RWPE2 (cell line): ENCODE results near the gene OLA1.
A peak's percentile ranks its signal among the peaks of the same experiment; 100 is the strongest.

Experiments
- ATAC-seq: fragments of 200-7000 bp; cut with Tn5 transposase; 3 replicates; pipeline ENCODE4 v1.9.1; 2021; ENCODE audit warnings: low read depth
- DNase-seq: peaks from one replicate; pipeline ENCODE4 v3.0.0-alpha.2; 2020; ENCODE audit warnings: low spot score
- H3K27ac ChIP-seq: fragments of 450-650 bp; 2 replicates; pipeline ENCODE4 v1.5.1; 2017; ENCODE audit warnings: mild to moderate bottlenecking; ENCODE audit not compliant: poor library complexity, severe bottlenecking
- H3K27me3 ChIP-seq: fragments of 250-450 bp; sonication (Bioruptor Pico); 2 replicates; pipeline ENCODE4 v1.5.1; 2021; ENCODE audit warnings: mild to moderate bottlenecking, moderate library complexity; ENCODE audit not compliant: insufficient read depth, poor library complexity, severe bottlenecking
- H3K36me3 ChIP-seq: fragments of 250-450 bp; sonication (Bioruptor Pico); 2 replicates; pipeline ENCODE4 v1.5.1; 2020; ENCODE audit warnings: low read depth, mild to moderate bottlenecking, moderate library complexity
- H3K4me1 ChIP-seq: fragments of 250-450 bp; sonication (Bioruptor Pico); 2 replicates; pipeline ENCODE4 v1.5.1; 2021; ENCODE audit warnings: mild to moderate bottlenecking, moderate library complexity; ENCODE audit not compliant: insufficient read depth, poor library complexity, severe bottlenecking
- H3K4me3 ChIP-seq: fragments of 250-450 bp; sonication (Bioruptor Pico); 2 replicates; pipeline ENCODE4 v1.5.1; 2021; ENCODE audit warnings: mild to moderate bottlenecking, moderate library complexity; ENCODE audit not compliant: severe bottlenecking
- H3K9me3 ChIP-seq: fragments of 250-450 bp; sonication (Bioruptor Pico); 2 replicates; pipeline ENCODE4 v1.5.1; 2021; ENCODE audit warnings: mild to moderate bottlenecking, moderate library complexity; ENCODE audit not compliant: severe bottlenecking
- TF ChIP-seq, protein P1 (sequence below): fragments of 450-650 bp; IDR thresholded peaks from one replicate; pipeline ENCODE4 v1.5.1; 2017; ENCODE audit warnings: mild to moderate bottlenecking, moderate library complexity; ENCODE audit not compliant: poor library complexity, severe bottlenecking

The OLA1 gene

GRCh38 chr2:174158003-174158402 lies 90.3 kb downstream of the OLA1 start:
- TF ChIP-seq, protein P1, sequence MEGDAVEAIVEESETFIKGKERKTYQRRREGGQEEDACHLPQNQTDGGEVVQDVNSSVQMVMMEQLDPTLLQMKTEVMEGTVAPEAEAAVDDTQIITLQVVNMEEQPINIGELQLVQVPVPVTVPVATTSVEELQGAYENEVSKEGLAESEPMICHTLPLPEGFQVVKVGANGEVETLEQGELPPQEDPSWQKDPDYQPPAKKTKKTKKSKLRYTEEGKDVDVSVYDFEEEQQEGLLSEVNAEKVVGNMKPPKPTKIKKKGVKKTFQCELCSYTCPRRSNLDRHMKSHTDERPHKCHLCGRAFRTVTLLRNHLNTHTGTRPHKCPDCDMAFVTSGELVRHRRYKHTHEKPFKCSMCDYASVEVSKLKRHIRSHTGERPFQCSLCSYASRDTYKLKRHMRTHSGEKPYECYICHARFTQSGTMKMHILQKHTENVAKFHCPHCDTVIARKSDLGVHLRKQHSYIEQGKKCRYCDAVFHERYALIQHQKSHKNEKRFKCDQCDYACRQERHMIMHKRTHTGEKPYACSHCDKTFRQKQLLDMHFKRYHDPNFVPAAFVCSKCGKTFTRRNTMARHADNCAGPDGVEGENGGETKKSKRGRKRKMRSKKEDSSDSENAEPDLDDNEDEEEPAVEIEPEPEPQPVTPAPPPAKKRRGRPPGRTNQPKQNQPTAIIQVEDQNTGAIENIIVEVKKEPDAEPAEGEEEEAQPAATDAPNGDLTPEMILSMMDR = peak; percentile 67
- Histone ChIP-seq H3K27me3 (no peaks in the 10 kb centered on the region), H3K4me1 (peaks cover 39% of the 10 kb centered on the region), H3K4me3 (no peak overlapping the region), H3K9me3 (peaks cover 6% of the 10 kb centered on the region), H3K36me3 (no peaks in the 10 kb centered on the region), H3K27ac (peak overlapping the region; percentile 25)
- DNase-seq = no peak
- no peak for ATAC-seq

DNA sequence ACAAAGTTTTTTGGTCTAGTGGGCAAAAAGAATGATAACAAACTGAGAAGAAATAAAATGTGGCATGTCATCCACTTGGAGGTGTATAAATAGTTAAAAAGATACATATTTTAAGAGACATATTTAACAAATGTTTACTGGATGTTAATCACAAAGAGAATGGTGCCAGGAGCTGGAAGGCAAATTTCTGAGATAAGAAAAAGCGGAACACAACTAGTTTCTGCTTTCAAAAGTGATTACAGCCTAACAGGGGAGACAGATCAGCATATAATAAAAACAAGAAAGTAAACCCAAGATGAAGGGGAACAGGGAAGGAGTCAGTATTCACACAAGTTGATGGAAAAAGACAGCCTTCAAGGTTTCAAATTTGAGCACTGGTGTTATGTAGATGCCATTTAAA lies 91.3 kb downstream of the OLA1 start:
- DNase-seq (no peak), ATAC-seq (no peak)
- Histone ChIP-seq H3K9me3 (peaks cover 6% of the 10 kb centered on the region), H3K4me1 (peaks cover 45% of the 10 kb centered on the region), H3K4me3 (no peak overlapping the region), H3K36me3 (no peaks in the 10 kb centered on the region), H3K27ac (peak overlapping the region; percentile 25), H3K27me3 (no peaks in the 10 kb centered on the region)
- TF ChIP-seq, protein P1 = no peak

DNA sequence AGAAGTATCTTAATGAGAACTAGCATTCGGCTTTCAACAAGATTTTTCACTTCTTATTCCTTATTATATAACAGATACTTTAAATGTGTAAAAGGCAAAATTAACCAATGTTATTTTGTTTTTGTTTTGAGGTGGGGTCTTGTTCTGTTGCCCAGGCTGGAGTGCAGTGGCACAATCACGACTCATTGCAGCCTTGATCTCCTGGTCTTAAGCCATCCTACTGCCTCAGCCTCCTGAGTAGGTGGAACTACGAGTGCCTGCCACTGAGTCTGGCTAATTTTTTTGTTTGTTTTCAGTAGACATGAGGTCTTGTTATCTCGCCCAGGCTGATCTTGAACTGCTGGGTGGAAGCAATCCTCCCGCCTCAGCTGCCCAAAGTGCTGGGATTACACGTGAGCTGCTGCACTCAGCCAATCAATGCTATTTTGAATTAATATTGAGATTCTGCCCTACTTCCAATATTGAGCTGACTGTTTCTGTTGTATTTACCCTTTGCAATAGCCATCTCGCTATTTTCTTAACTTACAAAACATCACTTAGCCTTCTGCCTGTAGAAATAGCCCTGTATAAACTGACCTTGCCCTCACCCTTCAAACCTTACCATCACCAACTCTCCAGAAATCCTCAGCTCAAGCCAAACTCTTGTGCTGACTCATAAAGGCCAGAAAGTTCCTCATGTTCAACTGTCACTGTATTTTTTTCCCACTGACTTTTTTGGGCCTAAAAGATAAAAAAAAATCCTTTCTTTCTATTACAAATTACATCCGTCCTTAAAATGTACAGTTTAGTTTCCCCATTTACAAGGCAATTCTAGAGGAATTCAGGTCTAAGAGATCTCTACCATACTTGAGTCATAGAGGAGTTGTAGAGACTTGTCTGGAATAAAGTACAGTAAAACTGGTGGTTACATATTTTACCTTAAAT lies 94.3 kb downstream of the OLA1 start:
- TF ChIP-seq, protein P1 = no peak
- no peak for DNase-seq
- Histone ChIP-seq H3K4me1 (peaks cover 43% of the 10 kb centered on the region), H3K36me3 (no peaks in the 10 kb centered on the region; the same call in 1 of the 2 replicates), H3K27me3 (no peaks in the 10 kb centered on the region), H3K9me3 (no peaks in the 10 kb centered on the region), H3K27ac (peak overlapping the region; percentile 88), H3K4me3 (no peak overlapping the region)
- peak; percentile 94 for ATAC-seq

DNA sequence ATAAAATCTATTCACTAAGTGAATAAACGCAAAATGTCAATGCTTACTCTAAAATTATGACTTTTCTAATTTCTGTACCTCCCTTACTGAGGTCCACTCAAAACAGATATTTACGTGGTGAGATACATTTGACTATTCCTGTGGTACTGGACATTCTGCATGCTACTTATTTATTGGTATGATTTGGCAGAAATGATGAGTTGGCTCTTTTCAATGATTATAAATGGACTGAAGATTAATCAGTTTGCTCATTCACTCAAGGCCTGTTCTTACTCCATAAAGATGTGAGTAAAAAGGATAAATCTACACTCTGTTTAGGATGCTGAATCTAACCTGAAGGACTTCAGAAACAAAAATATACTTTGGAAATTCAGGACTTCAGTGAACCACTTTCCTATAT lies 98.8 kb downstream of the OLA1 start:
- ATAC-seq = no peak

More for the DNA sequence above, 98.8 kb downstream of the OLA1 start:
- TF ChIP-seq, protein P1 = no peak
- Histone ChIP-seq H3K27ac (no peak overlapping the region), H3K9me3 (no peaks in the 10 kb centered on the region), H3K4me3 (no peak overlapping the region), H3K4me1 (peaks cover 22% of the 10 kb centered on the region), H3K27me3 (no peaks in the 10 kb centered on the region), H3K36me3 (no peaks in the 10 kb centered on the region; the same call in 1 of the 2 replicates)
- DNase-seq = no peak
